Stimulated activated effector memory CD8-positive, alpha-beta T cell treated with anti-CD3 and anti-CD28 coated beads, Interleukin-12 subunit alpha, Interleukin-12 subunit beta, amount 100 ng/mL, for 72 hours (primary cell): ENCODE data around the gene STXBP5L.
"Not testable (repeated sequence)": the region's sequence is repeated elsewhere in the genome, so short reads cannot be mapped to it uniquely, and the experiment has no call there.

ENCODE experiments used
- ATAC-seq: fragments of 150-1000 bp; cut with Tn5 transposase; 2 replicates; pipeline ENCODE4 v1.10.0; 2021
- DNase-seq, 2 donors: peaks; one replicate each; pipeline ENCODE4 v3.0.0; 2021 to 2022; ENCODE audit warnings: low spot score in 2 of 2
- H3K27ac Mint-ChIP-seq: one replicate; pipeline ENCODE4 v1.8.0; 2022; ENCODE audit warnings: mild to moderate bottlenecking, mixed read lengths
- H3K36me3 Mint-ChIP-seq: one replicate; pipeline ENCODE4 v1.8.0; 2022; ENCODE audit warnings: mild to moderate bottlenecking, mixed read lengths
- H3K4me1 Mint-ChIP-seq: one replicate; pipeline ENCODE4 v1.8.0; 2022; ENCODE audit warnings: mixed read lengths
- H3K4me3 Mint-ChIP-seq: one replicate; pipeline ENCODE4 v1.8.0; 2022; ENCODE audit warnings: mild to moderate bottlenecking, mixed read lengths
- H3K9me3 Mint-ChIP-seq: one replicate; pipeline ENCODE4 v1.8.0; 2022; ENCODE audit warnings: mixed read lengths

The STXBP5L gene

GRCh38 chr3:120956143-120956542 is 48.1 kb downstream of the STXBP5L start:
- ATAC-seq: no peak
- Mint-ChIP-seq H3K27ac (no peak overlapping the region), H3K4me1 (no peaks in the 10 kb centered on the region)

GRCh38 chr3:120982608-120983320 is 74.8 kb downstream of the STXBP5L start:
- no peaks in the 10 kb centered on the region for H3K36me3 Mint-ChIP-seq
- DNase-seq (no peak), ATAC-seq (peak; percentile 55)
- no peak overlapping the region for H3K27ac Mint-ChIP-seq
- H3K4me3 Mint-ChIP-seq: no peak overlapping the region
- H3K9me3 Mint-ChIP-seq: peaks cover 10% of the 10 kb centered on the region
- no peaks in the 10 kb centered on the region for H3K4me1 Mint-ChIP-seq

More at GRCh38 chr3:120956143-120956542, 48.1 kb downstream of the STXBP5L start:
- DNase-seq: no peak
- Mint-ChIP-seq H3K4me3 (no peak overlapping the region), H3K36me3 (no peaks in the 10 kb centered on the region), H3K9me3 (peaks cover 5% of the 10 kb centered on the region)

DNA sequence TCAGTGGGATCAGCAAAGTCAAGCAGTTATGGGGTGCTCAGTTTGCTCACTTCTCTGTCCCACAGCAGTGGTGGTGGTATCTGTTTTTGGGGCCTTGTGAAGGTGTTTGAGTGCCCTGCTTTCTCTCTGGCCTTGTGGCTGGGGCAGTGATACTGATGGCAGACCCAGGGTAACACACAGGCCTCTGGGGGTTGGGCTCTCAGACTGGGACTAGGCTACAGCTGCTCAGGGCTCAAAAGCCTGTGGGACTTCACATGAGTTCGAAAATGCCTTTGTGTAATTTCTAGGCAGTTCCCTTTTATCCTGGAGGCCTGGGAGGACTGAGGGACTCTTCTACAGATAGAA is 75.3 kb downstream of the STXBP5L start:
- no peak overlapping the region for H3K4me3 Mint-ChIP-seq
- ATAC-seq (no peak), DNase-seq (no peak)
- H3K27ac Mint-ChIP-seq: no peak overlapping the region
- peaks cover 8% of the 10 kb centered on the region for H3K9me3 Mint-ChIP-seq
- H3K4me1 Mint-ChIP-seq: no peaks in the 10 kb centered on the region
- H3K36me3 Mint-ChIP-seq: no peaks in the 10 kb centered on the region

GRCh38 chr3:120983841-120984240 is 75.8 kb downstream of the STXBP5L start:
- H3K4me3 Mint-ChIP-seq: no peak overlapping the region
- H3K27ac Mint-ChIP-seq: no peak overlapping the region
- H3K9me3 Mint-ChIP-seq: peaks cover 8% of the 10 kb centered on the region
- H3K4me1 Mint-ChIP-seq: no peaks in the 10 kb centered on the region
- H3K36me3 Mint-ChIP-seq: no peaks in the 10 kb centered on the region
- DNase-seq: no peak
- ATAC-seq: no peak

- Mint-ChIP-seq H3K9me3 (peaks cover 6% of the 10 kb centered on the region), H3K4me3 (no peak overlapping the region), H3K4me1 (no peaks in the 10 kb centered on the region), H3K36me3 (no peaks in the 10 kb centered on the region), H3K27ac (no peak overlapping the region)
- ATAC-seq: no peak
- DNase-seq: no peak
These were observed 77.2 kb downstream of the STXBP5L start for GRCh38 chr3:120985242-120985641.

- H3K9me3 Mint-ChIP-seq: peaks cover 2% of the 10 kb centered on the region
- no peak for ATAC-seq
- H3K4me3 Mint-ChIP-seq: no peak overlapping the region
- H3K36me3 Mint-ChIP-seq: no peaks in the 10 kb centered on the region
- H3K27ac Mint-ChIP-seq: no peak overlapping the region
- H3K4me1 Mint-ChIP-seq: no peaks in the 10 kb centered on the region
- DNase-seq: no peak
These were observed 81.0 kb downstream of the STXBP5L start for GRCh38 chr3:120988994-120989393.

- ATAC-seq: no peak
- H3K4me1 Mint-ChIP-seq: no peaks in the 10 kb centered on the region
- no peak for DNase-seq
These were observed 110.9 kb downstream of the STXBP5L start for GRCh38 chr3:121018917-121019321.

GRCh38 chr3:121063628-121064027 is 155.6 kb downstream of the STXBP5L start:
- H3K36me3 Mint-ChIP-seq: no peaks in the 10 kb centered on the region
- no peak for ATAC-seq
- no peak for DNase-seq
- peaks cover 6% of the 10 kb centered on the region for H3K9me3 Mint-ChIP-seq
- H3K4me1 Mint-ChIP-seq: no peaks in the 10 kb centered on the region
- H3K4me3 Mint-ChIP-seq: no peak overlapping the region
- no peak overlapping the region for H3K27ac Mint-ChIP-seq

More at GRCh38 chr3:121018917-121019321, 110.9 kb downstream of the STXBP5L start:
- H3K9me3 Mint-ChIP-seq: peaks cover 14% of the 10 kb centered on the region
- no peaks in the 10 kb centered on the region for H3K36me3 Mint-ChIP-seq
- no peak overlapping the region for H3K4me3 Mint-ChIP-seq
- no peak overlapping the region for H3K27ac Mint-ChIP-seq

- DNase-seq (no peak), ATAC-seq (no peak)
- Mint-ChIP-seq H3K36me3 (no peaks in the 10 kb centered on the region), H3K4me1 (no peaks in the 10 kb centered on the region), H3K27ac (no peak overlapping the region), H3K4me3 (no peak overlapping the region), H3K9me3 (peaks cover 6% of the 10 kb centered on the region)
These were observed 156.1 kb downstream of the STXBP5L start for GRCh38 chr3:121064121-121064520.

- H3K36me3 Mint-ChIP-seq: no peaks in the 10 kb centered on the region
- peaks cover 6% of the 10 kb centered on the region for H3K9me3 Mint-ChIP-seq
- no peak overlapping the region for H3K4me3 Mint-ChIP-seq
- H3K4me1 Mint-ChIP-seq: no peaks in the 10 kb centered on the region
- no peak overlapping the region for H3K27ac Mint-ChIP-seq
- ATAC-seq (no peak), DNase-seq (no peak)
These were observed 164.1 kb downstream of the STXBP5L start for GRCh38 chr3:121072133-121072532.

DNA sequence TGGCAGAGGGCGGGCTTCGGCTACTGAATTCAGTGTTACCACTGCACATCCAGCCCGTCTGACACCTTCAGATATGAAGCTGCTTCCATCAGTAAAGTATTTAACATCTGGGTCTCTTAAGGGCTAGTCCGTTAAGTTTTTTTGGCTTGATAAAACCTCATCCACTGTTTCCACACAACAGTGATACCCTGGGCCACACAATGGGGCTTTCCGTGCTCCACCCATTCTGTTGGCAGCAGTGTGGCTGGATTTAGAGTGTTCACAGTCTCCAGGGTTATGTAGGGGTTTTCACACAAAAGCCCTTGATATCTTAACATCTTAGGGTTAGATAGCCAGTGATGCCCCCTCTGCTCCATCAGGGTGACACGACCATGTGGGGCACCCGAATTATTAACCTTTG is 165.0 kb downstream of the STXBP5L start:
- peaks cover 6% of the 10 kb centered on the region for H3K9me3 Mint-ChIP-seq
- ATAC-seq (no peak), DNase-seq (no peak)
- H3K4me3 Mint-ChIP-seq: no peak overlapping the region
- no peaks in the 10 kb centered on the region for H3K36me3 Mint-ChIP-seq
- H3K27ac Mint-ChIP-seq: no peak overlapping the region
- H3K4me1 Mint-ChIP-seq: no peaks in the 10 kb centered on the region

GRCh38 chr3:121075191-121075590 is 167.2 kb downstream of the STXBP5L start:
- Mint-ChIP-seq H3K4me1 (no peaks in the 10 kb centered on the region), H3K27ac (no peak overlapping the region), H3K36me3 (no peaks in the 10 kb centered on the region), H3K4me3 (no peak overlapping the region), H3K9me3 (peaks cover 6% of the 10 kb centered on the region)
- ATAC-seq: peak; percentile 22
- no peak for DNase-seq

DNA sequence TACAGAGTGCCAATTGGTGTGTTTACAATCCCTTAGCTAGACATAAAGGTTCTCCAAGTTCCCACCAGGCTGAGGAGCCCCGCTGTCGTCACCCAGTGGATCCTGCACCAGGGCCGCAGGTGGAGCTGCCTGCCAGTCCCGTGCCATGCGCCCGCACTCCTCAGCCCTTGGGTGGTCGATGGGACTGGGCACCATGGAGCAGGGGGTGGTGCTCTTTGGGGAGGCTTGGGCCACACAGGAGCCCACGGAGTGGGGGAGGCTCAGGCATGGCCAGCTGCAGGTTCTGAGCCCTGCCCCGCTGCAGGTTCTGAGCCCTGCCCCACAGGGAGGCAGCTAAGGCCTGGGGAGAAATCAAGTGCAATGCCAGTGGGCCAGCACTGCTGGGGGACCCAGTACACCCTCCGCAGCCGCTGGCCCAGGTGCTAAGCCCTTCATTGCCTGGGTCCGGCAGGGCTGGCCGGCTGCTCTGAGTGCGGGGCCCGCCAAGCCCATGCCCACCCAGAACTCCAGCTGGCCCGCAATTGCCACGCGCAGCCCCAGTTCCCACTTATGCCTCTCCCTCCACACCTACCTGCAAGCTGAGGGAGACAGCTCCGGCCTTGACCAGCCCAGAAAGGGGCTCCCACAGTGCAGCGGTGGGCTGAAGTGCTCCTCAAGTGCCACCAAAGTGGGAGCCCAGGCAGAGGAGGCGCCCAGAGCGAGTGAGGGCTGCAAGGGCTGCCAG is 170.5 kb downstream of the STXBP5L start:
- not testable (repeated sequence) for H3K4me1 Mint-ChIP-seq, H3K36me3 Mint-ChIP-seq, ATAC-seq, H3K4me3 Mint-ChIP-seq, H3K27ac Mint-ChIP-seq, H3K9me3 Mint-ChIP-seq, DNase-seq

DNA sequence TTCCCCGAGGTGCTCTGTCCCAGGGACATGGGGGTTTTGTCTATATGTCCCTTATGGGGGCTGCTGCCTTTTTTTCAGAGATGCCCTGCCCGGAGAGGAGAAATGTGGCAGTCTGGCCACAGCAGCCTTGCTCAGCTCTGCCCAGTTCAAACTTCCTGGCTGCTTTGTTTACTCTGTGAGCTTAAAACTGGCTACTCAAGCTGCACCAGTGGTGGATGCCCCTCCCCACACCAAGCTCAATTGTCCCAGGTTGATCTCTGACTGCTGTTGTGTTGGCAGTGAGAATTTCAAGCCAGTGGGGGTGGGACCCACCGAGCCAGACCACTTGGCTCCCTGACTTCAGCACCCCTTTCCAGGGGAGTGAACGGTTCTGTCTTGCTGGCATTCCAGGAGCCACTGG is 188.9 kb downstream of the STXBP5L start:
- no peak overlapping the region for H3K27ac Mint-ChIP-seq
- H3K9me3 Mint-ChIP-seq: peaks cover 6% of the 10 kb centered on the region
- no peak overlapping the region for H3K4me3 Mint-ChIP-seq
- no peaks in the 10 kb centered on the region for H3K36me3 Mint-ChIP-seq
- no peaks in the 10 kb centered on the region for H3K4me1 Mint-ChIP-seq
- ATAC-seq (no peak), DNase-seq (no peak)

- not testable (repeated sequence) for H3K27ac Mint-ChIP-seq, H3K4me1 Mint-ChIP-seq, H3K4me3 Mint-ChIP-seq, ATAC-seq, H3K36me3 Mint-ChIP-seq, DNase-seq
- H3K9me3 Mint-ChIP-seq: peaks cover 12% of the 10 kb centered on the region
These were observed 203.1 kb downstream of the STXBP5L start for GRCh38 chr3:121111086-121111485.

DNA sequence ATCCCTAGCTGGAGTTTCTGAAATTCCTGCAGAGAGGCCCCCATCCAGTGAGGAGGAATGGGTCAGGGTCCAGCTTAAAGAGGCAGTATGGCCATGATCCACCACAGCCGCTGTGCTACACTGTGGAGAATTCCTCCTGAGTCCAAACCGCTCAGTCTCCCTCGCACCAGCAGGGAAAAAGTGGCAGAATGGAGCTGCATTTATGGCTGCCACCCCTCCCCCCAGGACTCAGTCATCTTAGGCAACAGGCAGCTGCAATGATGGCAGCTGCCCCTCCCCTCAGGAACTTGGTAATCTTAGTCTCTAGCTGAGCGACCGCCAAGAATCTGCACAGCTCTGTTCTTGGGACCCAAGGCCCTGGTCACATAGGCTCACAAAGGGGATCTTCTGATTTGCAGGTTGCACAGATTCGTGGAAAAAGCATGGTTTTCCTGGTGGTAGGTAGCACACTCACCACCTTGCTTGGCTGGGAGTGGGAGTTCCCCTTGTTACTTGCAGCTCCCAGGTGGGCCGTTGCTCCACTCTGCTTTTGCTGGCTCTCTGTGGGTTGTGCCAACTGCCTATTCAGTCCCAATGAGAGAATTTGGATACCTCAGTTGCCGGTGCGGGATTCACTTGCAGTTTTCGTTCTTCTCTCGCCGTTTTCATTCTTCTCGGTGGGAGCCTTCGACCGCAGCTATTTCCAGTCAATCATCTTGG is 204.1 kb downstream of the STXBP5L start:
- no peaks in the 10 kb centered on the region for H3K4me1 Mint-ChIP-seq
- no peak for ATAC-seq
- peaks cover 11% of the 10 kb centered on the region for H3K9me3 Mint-ChIP-seq
- no peak overlapping the region for H3K4me3 Mint-ChIP-seq
- no peak overlapping the region for H3K27ac Mint-ChIP-seq
- no peak for DNase-seq
- no peaks in the 10 kb centered on the region for H3K36me3 Mint-ChIP-seq
